GM23338 (cell line): ENCODE data around the gene COX4I1.

Experiments used
- CREB1 ChIP-seq: fragments of 250-450 bp; sonication (Bioruptor Pico); IDR thresholded peaks from 2 replicates; pipeline ENCODE4 v1.5.0; 2020; ENCODE audit warnings: low read depth, mild to moderate bottlenecking, moderate library complexity
- ETS1 ChIP-seq: IDR thresholded peaks from 2 replicates; pipeline ENCODE4 v1.6.1; 2016; ENCODE audit warnings: antibody characterized with exemption
- EZH2 ChIP-seq: fragments of 200-600 bp; sonication (generic); IDR thresholded peaks from one replicate; pipeline ENCODE4 v1.8.0; 2017; ENCODE audit warnings: antibody characterized with exemption, mild to moderate bottlenecking, low read depth; ENCODE audit not compliant: unreplicated experiment
- POLR2AphosphoS5 ChIP-seq: IDR thresholded peaks from 2 replicates; pipeline ENCODE4 v1.6.1; 2016; ENCODE audit warnings: antibody characterized with exemption, low read depth
- REST ChIP-seq: IDR thresholded peaks from one replicate; pipeline ENCODE4 v1.6.1; 2018; ENCODE audit warnings: antibody characterized with exemption; ENCODE audit not compliant: unreplicated experiment
- TF ChIP-seq, protein P1 (sequence below), 2 experiments: fragments of 200-600 bp in 1 of 2; sonication (generic) in 1 of 2; conservative IDR thresholded peaks; 2 replicates each; pipeline versions ENCODE4 v1.5.1 to v1.6.1; 2016 to 2017; ENCODE audit warnings: antibody characterized with exemption in 2 of 2, low read depth in 2 of 2, mild to moderate bottlenecking in 2 of 2, moderate library complexity in 1 of 2

- no peak for TF ChIP-seq ETS1
- no peak for TF ChIP-seq REST
- no peak for TF ChIP-seq CREB1
- TF ChIP-seq, protein P1, sequence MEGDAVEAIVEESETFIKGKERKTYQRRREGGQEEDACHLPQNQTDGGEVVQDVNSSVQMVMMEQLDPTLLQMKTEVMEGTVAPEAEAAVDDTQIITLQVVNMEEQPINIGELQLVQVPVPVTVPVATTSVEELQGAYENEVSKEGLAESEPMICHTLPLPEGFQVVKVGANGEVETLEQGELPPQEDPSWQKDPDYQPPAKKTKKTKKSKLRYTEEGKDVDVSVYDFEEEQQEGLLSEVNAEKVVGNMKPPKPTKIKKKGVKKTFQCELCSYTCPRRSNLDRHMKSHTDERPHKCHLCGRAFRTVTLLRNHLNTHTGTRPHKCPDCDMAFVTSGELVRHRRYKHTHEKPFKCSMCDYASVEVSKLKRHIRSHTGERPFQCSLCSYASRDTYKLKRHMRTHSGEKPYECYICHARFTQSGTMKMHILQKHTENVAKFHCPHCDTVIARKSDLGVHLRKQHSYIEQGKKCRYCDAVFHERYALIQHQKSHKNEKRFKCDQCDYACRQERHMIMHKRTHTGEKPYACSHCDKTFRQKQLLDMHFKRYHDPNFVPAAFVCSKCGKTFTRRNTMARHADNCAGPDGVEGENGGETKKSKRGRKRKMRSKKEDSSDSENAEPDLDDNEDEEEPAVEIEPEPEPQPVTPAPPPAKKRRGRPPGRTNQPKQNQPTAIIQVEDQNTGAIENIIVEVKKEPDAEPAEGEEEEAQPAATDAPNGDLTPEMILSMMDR (conservative IDR thresholded peaks at IDR 0.05; ENCODE audit: low read depth in 2 of 2), result no peak
- TF ChIP-seq POLR2AphosphoS5, result no peak
- no peak for TF ChIP-seq EZH2
Observed at GRCh38 chr16:85781156-85781555, 18.3 kb upstream of the COX4I1 start.
